Hepatocyte (in vitro differentiated cells): Measurements from ENCODE around the gene STAU1.

Experiments
- CTCF ChIP-seq: fragments of 200-600 bp; sonication (generic); IDR thresholded peaks from 2 replicates; pipeline ENCODE4 v1.5.1; 2016; ENCODE audit warnings: antibody characterized with exemption, mild to moderate bottlenecking; ENCODE audit not compliant: poor library complexity
- EZH2 ChIP-seq: fragments of 200-600 bp; sonication (generic); IDR thresholded peaks from 2 replicates; pipeline ENCODE4 v1.6.1; 2016; ENCODE audit warnings: antibody characterized with exemption, mild to moderate bottlenecking, borderline replicate concordance
- EZH2phosphoT487 ChIP-seq: fragments of 200-600 bp; sonication (generic); IDR thresholded peaks from one replicate; pipeline ENCODE4 v1.6.1; 2018; ENCODE audit warnings: antibody characterized with exemption, mild to moderate bottlenecking, low read depth, moderate library complexity; ENCODE audit not compliant: unreplicated experiment, severe bottlenecking

DNA sequence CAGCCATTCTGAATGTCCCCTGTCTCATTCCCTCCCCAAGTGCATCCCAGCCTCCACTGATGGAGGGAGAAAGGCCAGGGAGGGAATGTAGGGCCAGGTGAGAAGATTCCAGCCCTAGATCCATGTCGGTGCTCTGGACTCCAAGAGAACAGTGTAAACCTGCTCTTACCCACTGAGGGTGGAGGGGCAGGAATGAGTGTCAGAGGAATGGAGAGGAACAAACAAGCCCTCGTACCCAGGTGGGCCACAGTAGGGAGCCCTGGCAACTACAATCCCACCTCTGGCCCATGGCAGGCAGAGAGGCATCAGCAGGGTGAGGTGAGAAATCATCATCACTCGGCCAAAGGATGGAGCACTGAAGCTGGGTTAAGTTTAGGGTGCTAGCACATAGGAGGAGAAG is 54.6 kb downstream of the STAU1 start:
- TF ChIP-seq CTCF (no peak), EZH2 (no peak), EZH2phosphoT487 (no peak)
